Body of pancreas (tissue), 4 donors: ENCODE data around the gene B3GALT5. TPM values are rescaled to one million over a fixed set of nuclear protein-coding genes. Genes with fewer than 3 reads are reported as not detected.

Experiments
- ATAC-seq: fragments of 150-250 bp; one replicate; pipeline ENCODE4 v1.9.1; 2016
- DNase-seq, 4 donors: peaks; one replicate each; pipeline ENCODE4 v3.0.0-alpha.2; 2019
- H3K27ac ChIP-seq, 4 donors: fragments of 200-600 bp; sonication (generic); 1 replicate in 3 of 4; 2 replicates in 1 of 4; pipeline versions ENCODE4 v1.5.1 to v1.6.1; 2016 to 2019; ENCODE audit warnings: mild to moderate bottlenecking in 1 of 4, mixed read lengths in 1 of 4, moderate library complexity in 1 of 4
- H3K27me3 ChIP-seq, 2 donors: fragments of 200-600 bp; sonication (generic); one replicate each; pipeline ENCODE4 v1.6.0; 2016; ENCODE audit warnings: mild to moderate bottlenecking in 1 of 2
- H3K36me3 ChIP-seq, 2 donors: fragments of 200-600 bp; sonication (generic); replicated peaks in 1 of 2; 2 replicates each; pipeline ENCODE4 v1.5.1; 2016; ENCODE audit warnings: low read depth in 2 of 2; ENCODE audit not compliant: insufficient read depth in 1 of 2
- H3K4me1 ChIP-seq: fragments of 200-600 bp; sonication (generic); one replicate; pipeline ENCODE4 v1.6.0; 2016
- H3K4me3 ChIP-seq, 2 donors: fragments of 200-600 bp; sonication (generic); 1 replicate in 1 of 2; 2 replicates in 1 of 2; pipeline ENCODE4 v1.5.1; 2016 to 2019
- H3K9me3 ChIP-seq, 3 donors: fragments of 200-600 bp; sonication (generic); 1 replicate in 2 of 3; 2 replicates in 1 of 3; pipeline ENCODE4 v1.5.1; 2016
- POLR2A ChIP-seq, 3 donors: fragments of 450-650 bp; IDR thresholded peaks; one replicate each; pipeline ENCODE4 v1.6.1; 2016; ENCODE audit warnings: antibody characterized with exemption in 3 of 3, mild to moderate bottlenecking in 2 of 3
- WGBS, 2 donors: methylation state at CpG; one replicate each; pipeline ENCODE4 v1.1.5; 2017; 5-methylcytosine and 5-hydroxymethylcytosine counted together
- intact Hi-C: fragments of 100-400 bp; cut with DNase I; formaldehyde crosslinking; loops from one replicate; pipeline ENCODE4 v1.15.1; 2023
- total RNA-seq, 2 donors: library from RNA; depleted of rRNA; stranded (reverse); fragments of >200 nt; gene quantifications; one replicate each; pipeline ENCODE4 v1.1.0, GENCODE V29; 2016
- TF ChIP-seq, protein P1 (sequence below), 7 experiments: fragments of 450-650 bp in 4 of 7; fragments of 200-600 bp in 3 of 7; sonication (generic) in 3 of 7; IDR thresholded peaks; one replicate each; pipeline ENCODE4 v1.5.1; 2016 to 2019; ENCODE audit warnings: antibody characterized with exemption in 7 of 7

B3GALT5 gene
- total RNA-seq, 2 donors from 2014 or later: 4.9 to 5.6 TPM

DNA sequence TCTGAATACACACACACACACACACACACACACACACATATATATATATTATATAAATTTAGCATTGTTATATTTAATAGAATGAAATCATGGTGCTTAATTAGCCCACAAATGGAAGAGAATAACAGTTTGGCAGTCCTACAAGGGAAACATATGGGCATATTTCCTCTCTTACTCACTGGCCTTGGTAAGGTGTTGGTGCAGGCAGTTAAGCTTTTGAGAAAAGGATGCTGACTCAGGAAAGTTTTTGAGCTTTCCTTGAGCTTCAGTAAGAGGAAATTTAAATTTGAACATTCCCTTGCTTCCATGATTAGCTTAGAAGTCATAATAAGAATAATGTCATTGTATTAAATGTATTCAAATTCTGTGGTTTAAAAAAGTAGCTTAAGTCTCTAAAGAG is 37.0 kb upstream of the B3GALT5 start:
- H3K4me1 ChIP-seq: no peaks in the 10 kb centered on the region
- H3K27ac ChIP-seq: no peak overlapping the region
- H3K36me3 ChIP-seq: no peaks in the 10 kb centered on the region
- no peaks in the 10 kb centered on the region for H3K9me3 ChIP-seq
- H3K4me3 ChIP-seq: no peak overlapping the region
- H3K27me3 ChIP-seq: no peaks in the 10 kb centered on the region
- TF ChIP-seq POLR2A (IDR thresholded peaks at IDR 0.05): no peak
- TF ChIP-seq, protein P1, sequence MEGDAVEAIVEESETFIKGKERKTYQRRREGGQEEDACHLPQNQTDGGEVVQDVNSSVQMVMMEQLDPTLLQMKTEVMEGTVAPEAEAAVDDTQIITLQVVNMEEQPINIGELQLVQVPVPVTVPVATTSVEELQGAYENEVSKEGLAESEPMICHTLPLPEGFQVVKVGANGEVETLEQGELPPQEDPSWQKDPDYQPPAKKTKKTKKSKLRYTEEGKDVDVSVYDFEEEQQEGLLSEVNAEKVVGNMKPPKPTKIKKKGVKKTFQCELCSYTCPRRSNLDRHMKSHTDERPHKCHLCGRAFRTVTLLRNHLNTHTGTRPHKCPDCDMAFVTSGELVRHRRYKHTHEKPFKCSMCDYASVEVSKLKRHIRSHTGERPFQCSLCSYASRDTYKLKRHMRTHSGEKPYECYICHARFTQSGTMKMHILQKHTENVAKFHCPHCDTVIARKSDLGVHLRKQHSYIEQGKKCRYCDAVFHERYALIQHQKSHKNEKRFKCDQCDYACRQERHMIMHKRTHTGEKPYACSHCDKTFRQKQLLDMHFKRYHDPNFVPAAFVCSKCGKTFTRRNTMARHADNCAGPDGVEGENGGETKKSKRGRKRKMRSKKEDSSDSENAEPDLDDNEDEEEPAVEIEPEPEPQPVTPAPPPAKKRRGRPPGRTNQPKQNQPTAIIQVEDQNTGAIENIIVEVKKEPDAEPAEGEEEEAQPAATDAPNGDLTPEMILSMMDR (IDR thresholded peaks at IDR 0.05): no peak
- intact Hi-C loops: no loop called here
- no peak for ATAC-seq
- no peak for DNase-seq

DNA sequence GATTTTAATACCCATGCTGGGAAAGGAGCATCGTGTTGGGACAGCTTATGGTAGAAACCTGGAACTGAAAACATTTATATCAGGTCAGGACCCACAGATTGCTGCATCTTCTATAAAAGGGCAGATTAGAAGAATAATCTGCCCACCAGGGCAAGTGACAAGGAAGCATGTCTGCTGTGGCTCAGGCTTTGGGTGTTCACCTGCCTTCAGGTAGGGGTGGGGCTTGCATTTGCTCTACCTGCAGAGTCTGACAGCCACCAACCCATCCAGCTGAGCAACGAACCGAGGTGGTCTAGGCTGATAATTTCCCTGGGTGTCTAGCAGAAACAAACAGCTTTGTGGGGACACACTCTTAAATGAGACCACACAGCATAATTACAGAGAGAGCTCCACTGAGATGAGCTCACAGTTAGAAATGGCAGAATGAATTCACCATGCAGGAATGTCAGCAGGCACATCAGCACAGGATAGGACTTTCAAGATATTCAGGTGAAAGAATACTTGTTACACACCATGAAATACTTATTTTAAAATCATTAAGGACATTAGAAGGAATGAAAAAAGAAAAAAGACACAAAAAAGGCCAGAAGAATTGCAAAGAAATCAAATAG is 36.1 kb upstream of the B3GALT5 start:
- DNase-seq (no peak), ATAC-seq (no peak)
- no peak overlapping the region for H3K27ac ChIP-seq
- H3K4me3 ChIP-seq: no peak overlapping the region
- no peak for TF ChIP-seq POLR2A (IDR thresholded peaks at IDR 0.05)
- TF ChIP-seq, protein P1 (IDR thresholded peaks at IDR 0.05): no peak
- no peaks in the 10 kb centered on the region for H3K27me3 ChIP-seq
- WGBS, 2 donors: 86 to 87% methylated on average over 3 of the region's 3 CpGs
- no peaks in the 10 kb centered on the region for H3K9me3 ChIP-seq
- H3K36me3 ChIP-seq: no peaks in the 10 kb centered on the region
- no peaks in the 10 kb centered on the region for H3K4me1 ChIP-seq
- intact Hi-C loops: no loop called here

DNA sequence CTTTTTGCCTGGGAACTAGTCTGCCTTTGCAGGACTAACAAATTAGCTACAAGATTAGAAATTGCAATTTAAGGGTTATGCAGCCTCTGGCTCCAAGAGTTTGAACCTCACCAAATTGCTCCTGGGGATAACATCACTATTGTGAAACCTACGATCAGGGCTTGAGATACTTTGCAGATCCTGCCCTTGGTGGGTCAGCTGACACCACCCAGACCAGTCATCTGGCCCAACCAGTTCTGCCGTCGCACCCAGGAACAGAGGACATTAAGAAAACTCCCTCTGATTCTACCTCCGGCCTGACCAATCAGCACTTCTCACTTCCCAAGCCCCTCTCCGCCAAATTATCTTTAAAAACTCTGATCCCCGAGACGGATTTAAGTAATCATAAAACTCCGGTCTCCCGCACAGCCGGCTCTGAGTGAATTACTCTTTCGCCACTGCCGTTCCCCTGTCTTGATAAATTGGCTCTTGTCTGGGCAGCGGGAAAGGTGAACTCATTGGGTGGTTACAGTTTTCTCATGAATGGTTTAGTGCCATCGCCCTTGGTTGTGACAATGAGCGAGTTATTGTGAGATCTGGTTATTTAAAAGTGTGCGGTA is 32.9 kb upstream of the B3GALT5 start:
- Histone ChIP-seq H3K36me3 (no peaks in the 10 kb centered on the region), H3K4me3 (no peak overlapping the region), H3K4me1 (no peaks in the 10 kb centered on the region), H3K9me3 (no peaks in the 10 kb centered on the region), H3K27me3 (no peaks in the 10 kb centered on the region), H3K27ac (no peak overlapping the region)
- ATAC-seq (no peak), DNase-seq (no peak)
- no peak for TF ChIP-seq POLR2A (IDR thresholded peaks at IDR 0.05)
- TF ChIP-seq, protein P1 (IDR thresholded peaks at IDR 0.05): no peak
- intact Hi-C loops: no loop called here
- 79 to 80% methylated on average over 16 of the region's 16 CpGs for WGBS, 2 donors

DNA sequence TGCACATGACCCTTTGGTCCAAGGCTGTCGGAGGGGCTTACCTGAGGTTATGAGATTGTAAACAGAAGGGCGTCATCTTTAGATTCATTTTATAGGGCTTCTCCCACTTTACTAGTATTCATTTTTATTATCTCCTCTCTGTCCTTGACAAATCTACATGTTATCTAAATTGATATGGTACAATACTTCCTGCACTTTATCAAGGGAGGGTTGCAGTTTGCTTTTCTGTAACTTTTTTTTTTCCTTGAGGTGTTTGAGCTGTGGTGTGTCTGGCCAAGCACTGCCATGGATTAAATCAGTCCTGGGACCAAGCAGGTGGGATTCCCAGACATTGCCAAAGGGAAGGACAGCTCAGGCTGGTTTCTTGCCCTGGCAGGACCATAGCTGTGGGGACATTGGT is 32.0 kb upstream of the B3GALT5 start:
- Histone ChIP-seq H3K27ac (no peak overlapping the region), H3K4me1 (no peaks in the 10 kb centered on the region), H3K36me3 (no peaks in the 10 kb centered on the region), H3K9me3 (no peaks in the 10 kb centered on the region), H3K4me3 (no peak overlapping the region), H3K27me3 (no peaks in the 10 kb centered on the region)
- WGBS, 2 donors: 41 to 86% methylated on average over 2 of the region's 2 CpGs
- intact Hi-C loops: no loop called here
- TF ChIP-seq, protein P1 (IDR thresholded peaks at IDR 0.05): no peak
- TF ChIP-seq POLR2A (IDR thresholded peaks at IDR 0.05): no peak
- no peak for ATAC-seq
- no peak for DNase-seq

DNA sequence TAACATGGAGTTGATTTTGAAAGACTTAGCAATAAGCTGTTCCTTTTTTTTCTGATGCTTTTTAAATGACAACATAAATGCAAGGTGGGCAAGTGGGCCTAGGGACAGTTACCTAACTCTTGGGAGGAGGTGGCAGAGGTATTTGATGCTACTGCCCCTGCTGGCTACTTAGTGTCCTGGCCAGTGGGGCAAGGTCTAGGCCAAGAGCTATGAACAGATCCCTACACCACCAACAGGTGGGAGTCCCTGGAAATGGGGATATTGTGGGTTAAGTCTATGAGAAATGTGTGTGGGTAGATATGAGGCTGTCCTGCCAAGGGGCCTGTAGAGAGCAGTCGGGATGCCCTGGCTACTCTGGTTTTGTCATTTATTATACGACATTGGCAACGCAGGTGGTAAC is 31.3 kb upstream of the B3GALT5 start:
- H3K9me3 ChIP-seq: no peaks in the 10 kb centered on the region
- H3K4me3 ChIP-seq: no peak overlapping the region
- no peak for TF ChIP-seq POLR2A (IDR thresholded peaks at IDR 0.05)
- TF ChIP-seq, protein P1 (IDR thresholded peaks at IDR 0.05): no peak
- no peak overlapping the region for H3K27ac ChIP-seq
- no peaks in the 10 kb centered on the region for H3K36me3 ChIP-seq
- no peaks in the 10 kb centered on the region for H3K4me1 ChIP-seq
- intact Hi-C loops: no loop called here
- no peaks in the 10 kb centered on the region for H3K27me3 ChIP-seq
- no peak for ATAC-seq
- DNase-seq: no peak
- 90 to 93% methylated on average over 3 of the region's 3 CpGs for WGBS, 2 donors
